ENCODE data around the gene CILP.

CILP gene

GRCh38 chr15:65219137-65219536 lies 7.9 kb upstream of the CILP start:
- no peaks in the 10 kb centered on the region for H3K4me1 ChIP-seq (ENCODE audit: insufficient read depth, low read length)
- H3K36me3 ChIP-seq (ENCODE audit: insufficient read depth, low read length), result no peaks in the 10 kb centered on the region
- no peak overlapping the region for H3K9ac ChIP-seq (ENCODE audit: low read length)
- no peaks in the 10 kb centered on the region for H3K27me3 ChIP-seq (ENCODE audit: control insufficient read depth in 1 of 2, insufficient read depth in 2 of 2, low read length in 2 of 2)
- H3K9me3 ChIP-seq (ENCODE audit: low read length), result no peaks in the 10 kb centered on the region
- no peak overlapping the region for H3K4me3 ChIP-seq (ENCODE audit: low read depth in 1 of 2, low read length in 2 of 2)
- no peak overlapping the region for H3K27ac ChIP-seq (ENCODE audit: low read depth, low read length)

GRCh38 chr15:65217526-65218482 lies 6.5 kb upstream of the CILP start:
- no peaks in the 10 kb centered on the region for H3K4me1 ChIP-seq (ENCODE audit: insufficient read depth, low read length)
- H3K27me3 ChIP-seq (ENCODE audit: control insufficient read depth in 1 of 2, insufficient read depth in 2 of 2, low read length in 2 of 2), result no peaks in the 10 kb centered on the region
- no peak overlapping the region for H3K4me3 ChIP-seq (ENCODE audit: low read depth in 1 of 2, low read length in 2 of 2)
- no peaks in the 10 kb centered on the region for H3K36me3 ChIP-seq (ENCODE audit: insufficient read depth, low read length)
- no peak overlapping the region for H3K9ac ChIP-seq (ENCODE audit: low read length)
- no peak overlapping the region for H3K27ac ChIP-seq (ENCODE audit: low read depth, low read length)
- no peaks in the 10 kb centered on the region for H3K9me3 ChIP-seq (ENCODE audit: low read length)

- H3K4me3 ChIP-seq (ENCODE audit: low read depth in 1 of 2, low read length in 2 of 2), result no peak overlapping the region
- peaks cover 18% of the 10 kb centered on the region for H3K4me1 ChIP-seq (ENCODE audit: insufficient read depth, low read length)
- H3K27ac ChIP-seq (ENCODE audit: low read depth, low read length), result no peak overlapping the region
- H3K9ac ChIP-seq (ENCODE audit: low read length), result no peak overlapping the region
- no peaks in the 10 kb centered on the region for H3K27me3 ChIP-seq (ENCODE audit: control insufficient read depth in 1 of 2, insufficient read depth in 2 of 2, low read length in 2 of 2)
- H3K9me3 ChIP-seq (ENCODE audit: low read length), result no peaks in the 10 kb centered on the region
- no peaks in the 10 kb centered on the region for H3K36me3 ChIP-seq (ENCODE audit: insufficient read depth, low read length)
These were observed 4.2 kb upstream of the CILP start for GRCh38 chr15:65215496-65215895.

- Histone ChIP-seq H3K27ac (ENCODE audit: low read depth, low read length) (no peak overlapping the region), H3K36me3 (ENCODE audit: insufficient read depth, low read length) (no peaks in the 10 kb centered on the region), H3K9ac (ENCODE audit: low read length) (no peak overlapping the region), H3K27me3 (ENCODE audit: control insufficient read depth in 1 of 2, insufficient read depth in 2 of 2, low read length in 2 of 2) (no peaks in the 10 kb centered on the region), H3K4me3 (ENCODE audit: low read depth in 1 of 2, low read length in 2 of 2) (no peak overlapping the region), H3K4me1 (ENCODE audit: insufficient read depth, low read length) (peaks cover 21% of the 10 kb centered on the region), H3K9me3 (ENCODE audit: low read length) (no peaks in the 10 kb centered on the region)
These were observed 2.7 kb upstream of the CILP start for GRCh38 chr15:65214010-65214409.

GRCh38 chr15:65213241-65213640 lies 2.0 kb upstream of the CILP start:
- Histone ChIP-seq H3K4me1 (ENCODE audit: insufficient read depth, low read length) (peaks cover 23% of the 10 kb centered on the region), H3K36me3 (ENCODE audit: insufficient read depth, low read length) (no peaks in the 10 kb centered on the region), H3K27me3 (ENCODE audit: control insufficient read depth in 1 of 2, insufficient read depth in 2 of 2, low read length in 2 of 2) (no peaks in the 10 kb centered on the region), H3K9ac (ENCODE audit: low read length) (no peak overlapping the region), H3K27ac (ENCODE audit: low read depth, low read length) (no peak overlapping the region), H3K9me3 (ENCODE audit: low read length) (no peaks in the 10 kb centered on the region), H3K4me3 (ENCODE audit: low read depth in 1 of 2, low read length in 2 of 2) (no peak overlapping the region)

- H3K27me3 ChIP-seq (ENCODE audit: control insufficient read depth in 1 of 2, insufficient read depth in 2 of 2, low read length in 2 of 2), result no peaks in the 10 kb centered on the region
- no peak overlapping the region for H3K27ac ChIP-seq (ENCODE audit: low read depth, low read length)
- H3K36me3 ChIP-seq (ENCODE audit: insufficient read depth, low read length), result no peaks in the 10 kb centered on the region
- H3K9me3 ChIP-seq (ENCODE audit: low read length), result no peaks in the 10 kb centered on the region
- H3K4me1 ChIP-seq (ENCODE audit: insufficient read depth, low read length), result peaks cover 31% of the 10 kb centered on the region
- no peak overlapping the region for H3K4me3 ChIP-seq (ENCODE audit: low read depth in 1 of 2, low read length in 2 of 2)
- H3K9ac ChIP-seq (ENCODE audit: low read length), result no peak overlapping the region
These were observed 824 bp upstream of the CILP start for GRCh38 chr15:65212097-65212496.

- H3K9ac ChIP-seq (ENCODE audit: low read length), result no peak overlapping the region
- no peaks in the 10 kb centered on the region for H3K27me3 ChIP-seq (ENCODE audit: control insufficient read depth in 1 of 2, insufficient read depth in 2 of 2, low read length in 2 of 2)
- no peak overlapping the region for H3K27ac ChIP-seq (ENCODE audit: low read depth, low read length)
- peak overlapping the region in 1 of 2 donors; percentile 22 for H3K4me3 ChIP-seq (ENCODE audit: low read depth in 1 of 2, low read length in 2 of 2)
- peaks cover 37% of the 10 kb centered on the region for H3K4me1 ChIP-seq (ENCODE audit: insufficient read depth, low read length)
- no peaks in the 10 kb centered on the region for H3K36me3 ChIP-seq (ENCODE audit: insufficient read depth, low read length)
- no peaks in the 10 kb centered on the region for H3K9me3 ChIP-seq (ENCODE audit: low read length)
These were observed 259 bp upstream of the CILP start for GRCh38 chr15:65211482-65211982.

GRCh38 chr15:65209701-65210643 lies 1.3 kb downstream of the CILP start:
- no peak overlapping the region for H3K27ac ChIP-seq (ENCODE audit: low read depth, low read length)
- no peaks in the 10 kb centered on the region for H3K9me3 ChIP-seq (ENCODE audit: low read length)
- H3K4me1 ChIP-seq (ENCODE audit: insufficient read depth, low read length), result peaks cover 43% of the 10 kb centered on the region
- H3K36me3 ChIP-seq (ENCODE audit: insufficient read depth, low read length), result no peaks in the 10 kb centered on the region
- no peak overlapping the region for H3K9ac ChIP-seq (ENCODE audit: low read length)
- no peak overlapping the region for H3K4me3 ChIP-seq (ENCODE audit: low read depth in 1 of 2, low read length in 2 of 2)
- H3K27me3 ChIP-seq (ENCODE audit: control insufficient read depth in 1 of 2, insufficient read depth in 2 of 2, low read length in 2 of 2), result no peaks in the 10 kb centered on the region

GRCh38 chr15:65208647-65209046 lies 2.6 kb downstream of the CILP start:
- peaks cover 43% of the 10 kb centered on the region for H3K4me1 ChIP-seq (ENCODE audit: insufficient read depth, low read length)
- no peak overlapping the region for H3K27ac ChIP-seq (ENCODE audit: low read depth, low read length)
- no peak overlapping the region for H3K9ac ChIP-seq (ENCODE audit: low read length)
- H3K9me3 ChIP-seq (ENCODE audit: low read length), result no peaks in the 10 kb centered on the region
- no peak overlapping the region for H3K4me3 ChIP-seq (ENCODE audit: low read depth in 1 of 2, low read length in 2 of 2)
- no peaks in the 10 kb centered on the region for H3K27me3 ChIP-seq (ENCODE audit: control insufficient read depth in 1 of 2, insufficient read depth in 2 of 2, low read length in 2 of 2)
- H3K36me3 ChIP-seq (ENCODE audit: insufficient read depth, low read length), result no peaks in the 10 kb centered on the region

GRCh38 chr15:65207280-65207840 lies 3.9 kb downstream of the CILP start:
- H3K36me3 ChIP-seq (ENCODE audit: insufficient read depth, low read length), result no peaks in the 10 kb centered on the region
- H3K9ac ChIP-seq (ENCODE audit: low read length), result no peak overlapping the region
- H3K27ac ChIP-seq (ENCODE audit: low read depth, low read length), result peak overlapping the region; percentile 8
- no peaks in the 10 kb centered on the region for H3K9me3 ChIP-seq (ENCODE audit: low read length)
- H3K4me3 ChIP-seq (ENCODE audit: low read depth in 1 of 2, low read length in 2 of 2), result no peak overlapping the region
- peaks cover 43% of the 10 kb centered on the region for H3K4me1 ChIP-seq (ENCODE audit: insufficient read depth, low read length)
- no peaks in the 10 kb centered on the region for H3K27me3 ChIP-seq (ENCODE audit: control insufficient read depth in 1 of 2, insufficient read depth in 2 of 2, low read length in 2 of 2)

- Histone ChIP-seq H3K9me3 (ENCODE audit: low read length) (no peaks in the 10 kb centered on the region), H3K4me1 (ENCODE audit: insufficient read depth, low read length) (peaks cover 37% of the 10 kb centered on the region), H3K9ac (ENCODE audit: low read length) (no peak overlapping the region), H3K4me3 (ENCODE audit: low read depth in 1 of 2, low read length in 2 of 2) (no peak overlapping the region), H3K36me3 (ENCODE audit: insufficient read depth, low read length) (no peaks in the 10 kb centered on the region), H3K27me3 (ENCODE audit: control insufficient read depth in 1 of 2, insufficient read depth in 2 of 2, low read length in 2 of 2) (no peaks in the 10 kb centered on the region), H3K27ac (ENCODE audit: low read depth, low read length) (no peak overlapping the region)
These were observed 4.5 kb downstream of the CILP start for GRCh38 chr15:65206750-65207149.

Measured in muscle layer of colon (tissue), 2 donors.